GM21360 (cell line): ENCODE measurements around the gene HNRNPLL.

Source experiments
- ATAC-seq: cut with Tn5 transposase; IDR thresholded peaks from one replicate; pipeline ENCODE4 v1.9.1; 2021; ENCODE audit warnings: mild to moderate bottlenecking, moderate library complexity; ENCODE audit not compliant: unreplicated experiment

Gene HNRNPLL

GRCh38 chr2:38598200-38598990, 4.3 kb downstream of the HNRNPLL start:
- no peak for ATAC-seq

- ATAC-seq = no peak
Measured at GRCh38 chr2:38597115-38597514, 5.6 kb downstream of the HNRNPLL start.

- ATAC-seq = no peak
Measured at GRCh38 chr2:38596229-38596628, 6.5 kb downstream of the HNRNPLL start.

- no peak for ATAC-seq
Measured at GRCh38 chr2:38592951-38593350, 9.8 kb downstream of the HNRNPLL start.

- ATAC-seq = no peak
Measured at GRCh38 chr2:38591152-38591551, 11.6 kb downstream of the HNRNPLL start.

- no peak for ATAC-seq
Measured at GRCh38 chr2:38590053-38590452, 12.7 kb downstream of the HNRNPLL start.

GRCh38 chr2:38586931-38587330, 15.8 kb downstream of the HNRNPLL start:
- no peak for ATAC-seq

GRCh38 chr2:38584881-38585280, 17.8 kb downstream of the HNRNPLL start:
- no peak for ATAC-seq

- no peak for ATAC-seq
Measured at GRCh38 chr2:38583994-38584393, 18.7 kb downstream of the HNRNPLL start.

GRCh38 chr2:38583524-38583923, 19.2 kb downstream of the HNRNPLL start:
- ATAC-seq = no peak

GRCh38 chr2:38581193-38582147, 21.3 kb downstream of the HNRNPLL start:
- no peak for ATAC-seq

GRCh38 chr2:38580115-38580636, 22.6 kb downstream of the HNRNPLL start:
- ATAC-seq = no peak

- no peak for ATAC-seq
Measured at GRCh38 chr2:38578832-38579231, 23.9 kb downstream of the HNRNPLL start.

GRCh38 chr2:38574278-38574677, 28.4 kb downstream of the HNRNPLL start:
- ATAC-seq = no peak

- ATAC-seq = no peak
Measured at GRCh38 chr2:38572167-38572566, 30.6 kb downstream of the HNRNPLL start.

- ATAC-seq = no peak
Measured at GRCh38 chr2:38571193-38571592, 31.5 kb downstream of the HNRNPLL start.

- no peak for ATAC-seq
Measured at GRCh38 chr2:38568724-38569436, 33.8 kb downstream of the HNRNPLL start.

- no peak for ATAC-seq
Measured at GRCh38 chr2:38565333-38565732, 37.4 kb downstream of the HNRNPLL start.

GRCh38 chr2:38561691-38562090, 41.0 kb downstream of the HNRNPLL start:
- no peak for ATAC-seq

- ATAC-seq = no peak
Measured at GRCh38 chr2:38560092-38560491, 42.6 kb downstream of the HNRNPLL start.

GRCh38 chr2:38557981-38558380, 44.7 kb downstream of the HNRNPLL start:
- ATAC-seq = no peak
